Liver (tissue), 9 donors: Measurements from ENCODE around the gene HNRNPCL1. TPM values are rescaled to one million over a fixed set of nuclear protein-coding genes. Genes with fewer than 3 reads are reported as not detected.
"Not testable (repeated sequence)": the region's sequence is repeated elsewhere in the genome, so short reads cannot be mapped to it uniquely, and the experiment has no call there.

Experiments used
- DNase-seq: peaks from one replicate; pipeline ENCODE4 v3.0.0-alpha.2; 2017; ENCODE audit warnings: low spot score
- H3K27ac ChIP-seq, 2 donors: one replicate each; pipeline ENCODE4 v1.7.0; 2013; ENCODE audit warnings: inconsistent platforms in 2 of 2, low read length in 2 of 2, control low read depth in 1 of 2, low read depth in 1 of 2, mild to moderate bottlenecking in 1 of 2
- H3K27me3 ChIP-seq, 4 donors: one replicate each; pipeline versions ENCODE4 v1.6.1 to v1.7.0; 2013; ENCODE audit warnings: low read length in 3 of 4, inconsistent platforms in 1 of 4, mild to moderate bottlenecking in 1 of 4, moderate library complexity in 1 of 4; ENCODE audit not compliant: control insufficient read depth in 4 of 4, insufficient read depth in 4 of 4
- H3K36me3 ChIP-seq, 4 donors: one replicate each; pipeline versions ENCODE4 v1.6.1 to v1.7.0; 2013; ENCODE audit warnings: low read length in 3 of 4, mild to moderate bottlenecking in 3 of 4, low read depth in 1 of 4, moderate library complexity in 1 of 4; ENCODE audit not compliant: control insufficient read depth in 4 of 4, insufficient read depth in 3 of 4
- H3K4me1 ChIP-seq, 4 donors: one replicate each; pipeline versions ENCODE4 v1.6.1 to v1.7.0; 2013; ENCODE audit warnings: low read length in 3 of 4, mild to moderate bottlenecking in 3 of 4, moderate library complexity in 1 of 4; ENCODE audit not compliant: control insufficient read depth in 4 of 4, insufficient read depth in 4 of 4
- H3K4me3 ChIP-seq, 3 donors: one replicate each; pipeline versions ENCODE4 v1.6.1 to v1.7.0; 2013; ENCODE audit warnings: low read length in 3 of 3, control low read depth in 1 of 3, low read depth in 1 of 3, mild to moderate bottlenecking in 1 of 3
- H3K9ac ChIP-seq, 2 donors: one replicate each; pipeline ENCODE4 v1.7.0; 2013; ENCODE audit warnings: low read length in 2 of 2, mild to moderate bottlenecking in 2 of 2, moderate library complexity in 2 of 2, control low read depth in 1 of 2, low read depth in 1 of 2
- H3K9me3 ChIP-seq, 4 donors: one replicate each; pipeline versions ENCODE4 v1.6.1 to v1.7.0; 2013; ENCODE audit warnings: low read length in 3 of 4; ENCODE audit not compliant: control insufficient read depth in 4 of 4
- WGBS: extraction: QIAGEN DNeasy Blood & Tissue Kit; methylation state at CpG from one replicate; pipeline ENCODE4 v1.1.7; 2013; 5-methylcytosine and 5-hydroxymethylcytosine counted together
- polyA plus RNA-seq, 2 donors: library from polyadenylated mRNA; stranded (reverse) in 1 of 2; unstranded in 1 of 2; fragments of 200-250 nt in 1 of 2; fragments of >200 nt in 1 of 2; fragmentation: Nextera tagmentation in 1 of 2; extraction: Ambion mirVana in 1 of 2; gene quantifications; one replicate each; pipeline versions ENCODE4 v1.2.1 to v1.2.3, GENCODE V29; 2013 to 2015
- total RNA-seq, 2 donors: library from RNA; depleted of rRNA; stranded (reverse); fragments of >200 nt; gene quantifications; one replicate each; pipeline ENCODE4 v1.2.3, GENCODE V29; 2014
- donor health status: healthy.
- donor health status: healthy.
- donor health status: healthy.
- donor health status: healthy.
- donor health status: healthy.

HNRNPCL1 gene
- not detected for total RNA-seq
- polyA plus RNA-seq: not detected

GRCh38 chr1:12848620-12849019 lies at the start of gene HNRNPCL1:
Gene HNRNPCL1, minus strand, starts transcription at chr1:12848720. Its CDS starts 431 bp downstream, at chr1:12848289.
- H3K27me3 ChIP-seq, DNase-seq, H3K4me1 ChIP-seq, H3K4me3 ChIP-seq, H3K27ac ChIP-seq, H3K9ac ChIP-seq, H3K36me3 ChIP-seq, H3K9me3 ChIP-seq: not testable (repeated sequence)
- WGBS: 84% methylated on average over 7 of the region's 7 CpGs

GRCh38 chr1:12898170-12898569 lies 49.6 kb upstream of the HNRNPCL1 start, which contains the start of gene PRAMEF10:
Gene PRAMEF10, minus strand, starts transcription at chr1:12898270. Its CDS starts 2,423 bp downstream, at chr1:12895847.
- DNase-seq, H3K27ac ChIP-seq, H3K27me3 ChIP-seq, H3K4me1 ChIP-seq, H3K4me3 ChIP-seq, H3K9ac ChIP-seq, H3K36me3 ChIP-seq, H3K9me3 ChIP-seq: not testable (repeated sequence)
- WGBS: 86% methylated on average over 1 of the region's 1 CpG

- H3K36me3 ChIP-seq, H3K27ac ChIP-seq, H3K4me1 ChIP-seq, H3K27me3 ChIP-seq, H3K4me3 ChIP-seq, DNase-seq, H3K9ac ChIP-seq, H3K9me3 ChIP-seq: not testable (repeated sequence)
- WGBS: 98% methylated on average over 3 of the region's 3 CpGs
Observed at GRCh38 chr1:12886101-12886500, 37.6 kb upstream of the HNRNPCL1 start, which contains the start of gene PRAMEF4. Gene PRAMEF4, minus strand, starts transcription at chr1:12886201. Its CDS starts 2,807 bp downstream, at chr1:12883394.

GRCh38 chr1:12878453-12878852 lies 29.9 kb upstream of the HNRNPCL1 start:
- H3K27ac ChIP-seq, H3K4me3 ChIP-seq, H3K27me3 ChIP-seq, H3K36me3 ChIP-seq, DNase-seq, H3K9ac ChIP-seq, H3K9me3 ChIP-seq, H3K4me1 ChIP-seq: not testable (repeated sequence)
- 95% methylated on average over 3 of the region's 4 CpGs for WGBS

- not testable (repeated sequence) for H3K4me1 ChIP-seq, H3K36me3 ChIP-seq, H3K27ac ChIP-seq, H3K9me3 ChIP-seq, H3K27me3 ChIP-seq, H3K9ac ChIP-seq, H3K4me3 ChIP-seq, DNase-seq
- WGBS: 88% methylated on average over 4 of the region's 7 CpGs
Observed at GRCh38 chr1:12863131-12863880, 14.8 kb upstream of the HNRNPCL1 start.

- H3K27ac ChIP-seq, H3K4me3 ChIP-seq, DNase-seq, H3K36me3 ChIP-seq, H3K9me3 ChIP-seq, H3K9ac ChIP-seq, H3K4me1 ChIP-seq, H3K27me3 ChIP-seq: not testable (repeated sequence)
- 73% methylated on average over 2 of the region's 2 CpGs for WGBS
Observed at GRCh38 chr1:12856786-12857185, 8.3 kb upstream of the HNRNPCL1 start, which contains the start of gene PRAMEF2. Gene PRAMEF2, plus strand, starts transcription at chr1:12857086. Its CDS starts 1,924 bp downstream, at chr1:12859010.
